H1 (cell line): Measurements from ENCODE around the gene RTCA. TPM values are rescaled to one million over a fixed set of nuclear protein-coding genes. Genes with fewer than 3 reads are reported as not detected.

Experiments used
- CTCF ChIA-PET: fragments of 300-600 bp; sonication (Branson Sonifier 250); formaldehyde crosslinking; loops from one replicate; lab custom pipeline; 2021; ENCODE audit not compliant: partially characterized antibody; lab: Charles Lee
- POLR2A ChIA-PET: fragments of 300-600 bp; sonication (Branson Sonifier 250); formaldehyde crosslinking; loops from one replicate; lab custom pipeline; 2021; ENCODE audit warnings: inconsistent platforms; ENCODE audit not compliant: partially characterized antibody; lab: Charles Lee
- DNase-seq, 2 experiments: peaks; one replicate each; pipeline versions ENCODE4 v3.0.0 to v3.0.0-alpha.2; 2010 to 2022; ENCODE audit warnings: low spot score in 2 of 2, low read depth in 1 of 2, mixed read lengths in 1 of 2
- FAIRE-seq: peaks from 2 replicates; lab custom pipeline; 2011; peaks lifted over from hg19 to GRCh38; lab: Jason Lieb, UNC
- H2AFZ ChIP-seq: 2 replicates; pipeline ENCODE4 v1.8.1; 2012; ENCODE audit warnings: low read length, inconsistent platforms
- H2AK5ac ChIP-seq: 2 replicates; pipeline ENCODE4 v1.6.1; 2013; ENCODE audit warnings: low read depth, low read length
- H2BK120ac ChIP-seq: replicated peaks from 2 replicates; pipeline ENCODE3; 2013; ENCODE audit warnings: low read depth, low read length, inconsistent platforms
- H2BK12ac ChIP-seq: 2 replicates; pipeline ENCODE4 v1.6.1; 2013; ENCODE audit warnings: low read depth, low read length
- H2BK15ac ChIP-seq: 2 replicates; pipeline ENCODE4 v1.6.1; 2013; ENCODE audit warnings: low read length
- H2BK20ac ChIP-seq: 2 replicates; pipeline ENCODE4 v1.6.1; 2013; ENCODE audit warnings: low read length
- H2BK5ac ChIP-seq: 2 replicates; pipeline ENCODE4 v1.6.1; 2013; ENCODE audit warnings: low read depth, low read length
- H3K14ac ChIP-seq: 2 replicates; pipeline ENCODE4 v1.6.1; 2013; ENCODE audit warnings: inconsistent platforms; ENCODE audit not compliant: insufficient read length
- H3K18ac ChIP-seq: 2 replicates; pipeline ENCODE4 v1.6.1; 2013; ENCODE audit warnings: low read length; ENCODE audit errors: extremely low read depth
- H3K23ac ChIP-seq: 2 replicates; pipeline ENCODE4 v1.6.1; 2013; ENCODE audit warnings: inconsistent platforms; ENCODE audit not compliant: insufficient read length
- H3K23me2 ChIP-seq: 2 replicates; pipeline ENCODE4 v1.6.1; 2013; ENCODE audit warnings: low read depth, low read length
- H3K27ac ChIP-seq: 2 replicates; pipeline ENCODE4 v1.6.1; 2011; ENCODE audit warnings: low read depth, low read length, inconsistent platforms
- H3K27me3 ChIP-seq, 4 experiments: replicated peaks in 1 of 4; 1 replicate in 1 of 4; 2 replicates in 3 of 4; pipeline versions ENCODE4 v1.6.1 to v1.8.1; 2011 to 2013; ENCODE audit warnings: low read length in 3 of 4, mild to moderate bottlenecking in 3 of 4, inconsistent platforms in 2 of 4, mixed read lengths in 2 of 4, moderate library complexity in 1 of 4; ENCODE audit not compliant: control insufficient read depth in 3 of 4, insufficient read depth in 3 of 4; ENCODE audit errors: extremely low read depth in 1 of 4
- H3K36me3 ChIP-seq, 4 experiments: 2 replicates each; pipeline versions ENCODE4 v1.6.1 to v1.8.1; 2011 to 2013; ENCODE audit warnings: mild to moderate bottlenecking in 4 of 4, low read length in 3 of 4, moderate library complexity in 2 of 4, control low read depth in 1 of 4, inconsistent platforms in 1 of 4; ENCODE audit not compliant: insufficient read depth in 4 of 4, control insufficient read depth in 2 of 4
- H3K4ac ChIP-seq: replicated peaks from 2 replicates; pipeline ENCODE3; 2013; ENCODE audit warnings: low read length, low read depth, mixed read lengths, inconsistent platforms; ENCODE audit not compliant: insufficient read length
- H3K4me1 ChIP-seq, 4 experiments: replicated peaks in 1 of 4; 1 replicate in 1 of 4; 2 replicates in 3 of 4; pipeline versions ENCODE4 v1.6.1 to v1.8.1; 2011 to 2013; ENCODE audit warnings: low read length in 3 of 4, inconsistent platforms in 2 of 4, mixed read lengths in 1 of 4; ENCODE audit not compliant: insufficient read depth in 4 of 4, control insufficient read depth in 3 of 4
- H3K4me2 ChIP-seq, 2 experiments: 2 replicates each; pipeline versions ENCODE4 v1.6.1 to v1.8.1; 2011 to 2013; ENCODE audit warnings: low read depth in 2 of 2, low read length in 2 of 2, control low read depth in 1 of 2, inconsistent platforms in 1 of 2, mild to moderate bottlenecking in 1 of 2; ENCODE audit not compliant: insufficient read depth in 1 of 2
- H3K4me3 ChIP-seq, 4 experiments: fragments of 200-600, 300-600 bp in 1 of 4; sonication (generic), shearing (Covaris generic), sonication (Bioruptor Twin) in 1 of 4; 2 replicates each; pipeline versions ENCODE4 v1.5.1 to v1.8.1; 2011 to 2016; ENCODE audit warnings: low read length in 4 of 4, low read depth in 3 of 4, control low read depth in 2 of 4, inconsistent platforms in 2 of 4, mild to moderate bottlenecking in 2 of 4, mixed read lengths in 1 of 4, moderate library complexity in 1 of 4; ENCODE audit not compliant: insufficient read depth in 2 of 4; ENCODE audit errors: extremely low read depth in 1 of 4
- H3K56ac ChIP-seq: replicated peaks from 2 replicates; pipeline ENCODE3; 2013; ENCODE audit warnings: low read depth, mild to moderate bottlenecking, mixed read lengths, low read length, inconsistent platforms; ENCODE audit not compliant: insufficient read length
- H3K79me1 ChIP-seq: 2 replicates; pipeline ENCODE4 v1.6.1; 2013; ENCODE audit warnings: low read depth, low read length, control low read depth
- H3K79me2 ChIP-seq, 2 experiments: 2 replicates each; pipeline versions ENCODE4 v1.6.1 to v1.8.1; 2012 to 2013; ENCODE audit warnings: low read length in 2 of 2, mild to moderate bottlenecking in 2 of 2, inconsistent platforms in 1 of 2; ENCODE audit not compliant: insufficient read depth in 2 of 2, control insufficient read depth in 1 of 2
- H3K9ac ChIP-seq, 4 experiments: replicated peaks in 1 of 4; 1 replicate in 1 of 4; 2 replicates in 3 of 4; pipeline versions ENCODE4 v1.6.1 to v1.8.1; 2011 to 2013; ENCODE audit warnings: low read depth in 3 of 4, low read length in 3 of 4, control low read depth in 2 of 4, mild to moderate bottlenecking in 2 of 4, moderate library complexity in 2 of 4, inconsistent platforms in 1 of 4; ENCODE audit errors: extremely low read depth in 1 of 4
- H3K9me3 ChIP-seq, 2 experiments: 2 replicates each; pipeline versions ENCODE4 v1.6.1 to v1.8.1; 2012 to 2013; ENCODE audit warnings: mild to moderate bottlenecking in 2 of 2, moderate library complexity in 2 of 2, control low read depth in 1 of 2, inconsistent platforms in 1 of 2, low read depth in 1 of 2, low read length in 1 of 2, mixed read lengths in 1 of 2; ENCODE audit not compliant: insufficient read depth in 2 of 2
- H4K20me1 ChIP-seq, 2 experiments: replicated peaks in 1 of 2; 2 replicates each; pipeline versions ENCODE3 to v1.8.1; 2011 to 2013; ENCODE audit warnings: inconsistent platforms in 2 of 2, low read length in 2 of 2, mild to moderate bottlenecking in 1 of 2; ENCODE audit not compliant: insufficient read depth in 2 of 2, control insufficient read depth in 1 of 2
- H4K5ac ChIP-seq: 2 replicates; pipeline ENCODE4 v1.6.1; 2013; ENCODE audit warnings: low read length, low read depth, mixed read lengths, inconsistent platforms; ENCODE audit not compliant: insufficient read length
- H4K8ac ChIP-seq: 2 replicates; pipeline ENCODE4 v1.8.0; 2013; ENCODE audit warnings: mild to moderate bottlenecking, moderate library complexity, low read length, inconsistent platforms; ENCODE audit not compliant: insufficient read depth; ENCODE audit errors: extremely low read depth
- H4K91ac ChIP-seq: replicated peaks from 2 replicates; pipeline ENCODE3; 2013; ENCODE audit warnings: low read length, mixed read lengths, inconsistent platforms; ENCODE audit not compliant: insufficient read length
- CBX8 ChIP-seq: fragments of 300-800, 300-1000 bp; sonication (generic); IDR thresholded peaks from 2 replicates; pipeline ENCODE4 v1.7.1; 2016; ENCODE audit warnings: low read depth, low read length, borderline replicate concordance
- CREB1 ChIP-seq: IDR thresholded peaks from 2 replicates; pipeline ENCODE4 v1.6.1; 2012; ENCODE audit warnings: inconsistent platforms
- GABPA ChIP-seq: IDR thresholded peaks from 2 replicates; pipeline ENCODE4 v1.6.1; 2011; ENCODE audit warnings: mild to moderate bottlenecking, low read length, moderate library complexity, borderline replicate concordance; ENCODE audit not compliant: insufficient read depth
- POLR2AphosphoS5 ChIP-seq: IDR thresholded peaks from 2 replicates; pipeline ENCODE4 v1.6.1; 2011; ENCODE audit warnings: low read depth, low read length
- RXRA ChIP-seq: IDR thresholded peaks from 2 replicates; pipeline ENCODE4 v1.6.1; 2011; ENCODE audit warnings: low read depth, mild to moderate bottlenecking, low read length, moderate library complexity; ENCODE audit not compliant: insufficient read depth
- SIRT6 ChIP-seq: IDR thresholded peaks from one replicate; pipeline ENCODE4 v1.7.1; 2012; ENCODE audit warnings: low read length, inconsistent platforms
- TAF1 ChIP-seq: IDR thresholded peaks from 2 replicates; pipeline ENCODE4 v1.6.1; 2011; ENCODE audit warnings: mild to moderate bottlenecking, low read depth, low read length
- YY1 ChIP-seq: IDR thresholded peaks from 2 replicates; pipeline ENCODE4 v1.6.1; 2011; ENCODE audit warnings: low read depth, mild to moderate bottlenecking, low read length
- ZNF274 ChIP-seq: IDR thresholded peaks from 2 replicates; pipeline ENCODE4 v1.7.0; 2012; ENCODE audit warnings: low read length, borderline replicate concordance; ENCODE audit errors: extremely low read depth
- WGBS, 2 experiments: shearing (Covaris generic) in 1 of 2; methylation state at CpG; one replicate each; pipeline versions ENCODE4 v1.1.6 to v1.1.7; 2013 to 2015; ENCODE audit warnings: low lambda C conversion rate in 2 of 2, mixed read lengths in 2 of 2, inconsistent platforms in 1 of 2, low coverage in 1 of 2, missing lambda C conversion rate in 1 of 2; ENCODE audit not compliant: insufficient replicate concordance in 2 of 2, insufficient coverage in 1 of 2, insufficient read length in 1 of 2; ENCODE audit errors: extremely low coverage in 1 of 2, missing lambda C conversion rate in 1 of 2; 5-methylcytosine and 5-hydroxymethylcytosine counted together
- polyA plus RNA-seq, 7 experiments: library from polyadenylated mRNA; depleted of rRNA in 3 of 7; stranded (reverse) in 5 of 7; unstranded in 2 of 7; fragments of >200 nt in 5 of 7; fragments of 200-250 nt in 2 of 7; gene quantifications; 1 replicate in 5 of 7; 2 replicates in 1 of 7; 4 replicates in 1 of 7; pipeline versions ENCODE4 v1.2.1 to v1.2.3, GENCODE V29; 2011 to 2013; ENCODE audit warnings: missing spikeins in 2 of 7, mixed read lengths in 2 of 7
- total RNA-seq: library from RNA; stranded (reverse); fragmentation: NEBNext Ultra II Directional; extraction: Animal tissue kit (Norgen Biotek cat#: 25700); gene quantifications from 2 replicates; pipeline ENCODE4 v1.2.1, GENCODE V29; 2021
- TF ChIP-seq, protein P1 (sequence below): IDR thresholded peaks from 2 replicates; pipeline ENCODE4 v1.6.1; 2012; ENCODE audit warnings: low read length, inconsistent platforms

Gene RTCA
- total and polyA plus RNA-seq, 2 of the 8 experiments (the other 6 are each of a cell fraction or from before 2014, with no cell fraction given), result 13.8 to 31.6 TPM

GRCh38 chr1:100321100-100321493 lies 55.1 kb downstream of the RTCA start:
- ChIA-PET CTCF (interaction anchor here (1.1 to 1.6 kb wide), 3 partner anchors 14 to 138 kb away, joined by 3 to 4 read pairs (median 4); no protein-coding TSS in a partner anchor), POLR2A (interaction anchor here (0.6 to 2.8 kb wide), 2 partner anchors 14 to 30 kb away, joined by 4 to 8 read pairs; partner anchors contain the start of gene CDC14A)
- H3K14ac ChIP-seq, result no peak overlapping the region
- 87% methylated on average over 7 of the region's 7 CpGs; no CpG with 5 or more reads in 1 of the 2 experiments for WGBS, 2 experiments
- no peak overlapping the region for H3K4ac ChIP-seq
- H3K23me2 ChIP-seq, result no peaks in the 10 kb centered on the region
- peaks cover 0 to 7% (median 3%) of the 10 kb centered on the region in 4 experiments; a peak in 4 of 7 replicates for H3K4me1 ChIP-seq
- TF ChIP-seq POLR2AphosphoS5 (no peak), TAF1 (no peak), CBX8 (no peak), SIRT6 (no peak), RXRA (no peak), CREB1 (no peak), GABPA (no peak), YY1 (no peak), ZNF274 (no peak)
- TF ChIP-seq, protein P1, sequence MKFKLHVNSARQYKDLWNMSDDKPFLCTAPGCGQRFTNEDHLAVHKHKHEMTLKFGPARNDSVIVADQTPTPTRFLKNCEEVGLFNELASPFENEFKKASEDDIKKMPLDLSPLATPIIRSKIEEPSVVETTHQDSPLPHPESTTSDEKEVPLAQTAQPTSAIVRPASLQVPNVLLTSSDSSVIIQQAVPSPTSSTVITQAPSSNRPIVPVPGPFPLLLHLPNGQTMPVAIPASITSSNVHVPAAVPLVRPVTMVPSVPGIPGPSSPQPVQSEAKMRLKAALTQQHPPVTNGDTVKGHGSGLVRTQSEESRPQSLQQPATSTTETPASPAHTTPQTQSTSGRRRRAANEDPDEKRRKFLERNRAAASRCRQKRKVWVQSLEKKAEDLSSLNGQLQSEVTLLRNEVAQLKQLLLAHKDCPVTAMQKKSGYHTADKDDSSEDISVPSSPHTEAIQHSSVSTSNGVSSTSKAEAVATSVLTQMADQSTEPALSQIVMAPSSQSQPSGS, result no peak
- H3K4me2 ChIP-seq, result no peak overlapping the region
- no peak overlapping the region for H2BK12ac ChIP-seq
- no peak overlapping the region for H2AK5ac ChIP-seq
- H3K18ac ChIP-seq, result no peak overlapping the region
- H4K5ac ChIP-seq, result no peak overlapping the region
- H3K56ac ChIP-seq, result no peak overlapping the region
- no peak overlapping the region for H3K9ac ChIP-seq
- no peaks in the 10 kb centered on the region for H3K79me1 ChIP-seq
- no peak for DNase-seq
- H3K79me2 ChIP-seq, result no peaks in the 10 kb centered on the region
- H2BK15ac ChIP-seq, result no peak overlapping the region
- H3K27ac ChIP-seq, result no peak overlapping the region
- H3K4me3 ChIP-seq, result no peak overlapping the region
- no peak overlapping the region for H2BK5ac ChIP-seq
- FAIRE-seq, result no peak
- H2BK20ac ChIP-seq, result no peak overlapping the region
- H4K91ac ChIP-seq, result no peak overlapping the region
- no peaks in the 10 kb centered on the region for H3K36me3 ChIP-seq
- H3K9me3 ChIP-seq, result peaks cover 6 to 7% of the 10 kb centered on the region in 2 experiments; a peak in 3 of 4 replicates
- H2BK120ac ChIP-seq, result no peak overlapping the region
- H3K27me3 ChIP-seq, result no peaks in the 10 kb centered on the region
- no peaks in the 10 kb centered on the region for H4K20me1 ChIP-seq
- no peak overlapping the region for H2AFZ ChIP-seq
- H4K8ac ChIP-seq, result no peak overlapping the region
- no peak overlapping the region for H3K23ac ChIP-seq
